ENCODE data around the gene FCRL4.
A peak's percentile ranks its signal among the peaks of the same experiment; 100 is the strongest.

The FCRL4 gene

DNA sequence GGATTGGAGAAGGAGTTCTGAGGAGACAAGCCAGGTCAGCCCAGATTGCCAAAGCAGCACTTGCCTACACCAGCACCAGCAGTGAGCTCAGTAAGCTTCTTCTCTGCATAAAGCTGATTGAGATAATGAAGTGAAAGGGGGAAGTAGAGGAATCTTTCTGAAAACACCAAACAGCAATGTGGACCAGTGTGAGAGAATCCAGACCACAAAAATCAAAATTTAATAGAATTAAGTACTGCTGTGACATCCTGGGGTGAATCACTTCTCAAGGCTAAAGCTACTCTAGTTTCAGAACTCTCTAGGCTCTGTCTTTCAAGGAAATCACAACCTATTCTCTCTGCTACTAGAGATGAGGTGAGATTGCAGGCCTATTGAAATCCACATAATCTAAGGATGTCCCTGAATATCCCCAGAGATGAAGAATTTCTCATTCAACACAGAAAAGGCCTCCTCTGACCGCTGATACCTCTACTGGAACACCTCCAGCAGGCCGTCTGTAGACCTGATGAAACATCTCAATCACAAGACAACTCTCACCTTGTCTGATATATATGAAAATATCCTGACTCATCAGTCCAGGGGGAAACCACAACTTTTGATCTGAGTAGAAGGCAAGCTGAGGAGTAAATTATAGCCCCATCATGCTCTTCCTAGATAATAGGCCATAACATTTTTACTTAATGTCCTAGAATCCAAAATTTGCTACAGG lies at the start of gene FCRL4:
Gene FCRL4, minus strand, starts transcription at position 127 of the 709 bp plus-strand sequence. CDS start 141 bp downstream, outside the sequence.
- no peak for DNase-seq (ENCODE audit: low read depth)

DNA sequence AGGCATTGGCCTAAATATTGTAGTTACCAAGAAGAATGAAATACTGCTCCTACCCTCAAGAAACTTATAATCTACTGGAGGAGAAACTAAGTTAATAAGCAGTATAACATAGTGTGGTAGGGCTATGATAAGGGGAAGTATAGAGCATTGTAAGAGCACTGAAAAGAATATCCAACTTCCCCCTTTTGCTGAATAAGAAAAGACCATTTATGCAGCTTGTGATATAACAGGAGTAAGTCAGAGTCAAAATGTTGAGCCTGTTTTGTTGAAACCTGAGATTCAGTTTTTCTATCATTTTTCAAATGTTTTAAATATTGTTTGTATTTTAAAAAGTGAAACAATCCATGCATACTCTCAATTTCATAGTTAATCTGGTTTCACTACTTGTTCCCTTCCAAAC lies 48.3 kb upstream of the FCRL4 start:
- DNase-seq (ENCODE audit: low read depth) = no peak

DNA sequence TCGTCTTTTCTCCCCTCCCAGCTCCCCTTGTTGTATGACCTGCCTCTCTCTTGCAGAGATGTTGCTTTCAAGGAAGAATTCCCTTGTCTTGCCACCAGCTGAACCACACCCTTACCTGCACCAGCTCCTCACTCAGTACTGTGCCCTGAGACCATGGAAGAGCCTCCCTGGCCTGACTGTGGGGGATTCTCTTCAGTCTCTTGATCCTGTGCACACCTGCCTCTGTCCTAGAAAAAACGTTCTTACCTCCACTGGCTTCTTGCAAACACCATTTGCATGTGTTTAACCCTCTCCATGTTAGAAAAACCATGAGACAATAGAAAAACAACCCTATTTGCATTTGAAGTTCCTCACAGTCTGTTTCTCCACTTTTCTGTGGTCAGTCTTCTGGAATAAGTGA lies 43.3 kb upstream of the FCRL4 start:
- no peak for DNase-seq (ENCODE audit: low read depth)

DNA sequence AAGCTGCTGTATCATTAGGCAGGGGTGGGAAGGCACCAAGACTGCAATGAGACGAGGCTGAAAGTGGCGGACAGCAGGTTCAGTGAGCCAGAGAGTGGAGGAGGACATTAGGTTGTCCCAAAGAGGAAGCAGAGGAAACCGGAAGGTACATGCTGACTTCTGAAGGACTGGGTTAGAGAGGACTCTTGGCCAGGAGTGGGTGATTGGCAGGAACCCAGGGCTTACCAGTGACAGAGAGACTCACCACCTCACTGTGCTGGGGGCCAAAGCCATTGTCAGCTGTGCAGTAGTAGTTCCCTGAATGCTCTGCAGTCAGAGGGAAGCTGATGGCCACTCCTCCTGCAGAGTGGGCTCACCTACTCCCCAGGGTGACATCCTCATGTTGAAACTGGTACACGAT lies 41.9 kb upstream of the FCRL4 start:
- DNase-seq (ENCODE audit: low read depth) = no peak

- DNase-seq (ENCODE audit: low read depth) = no peak
These were observed 30.9 kb upstream of the FCRL4 start for GRCh38 chr1:157628773-157629172.

GRCh38 chr1:157626099-157626498 lies 28.2 kb upstream of the FCRL4 start:
- no peak for DNase-seq (ENCODE audit: low read depth)

- DNase-seq (ENCODE audit: low read depth) = no peak
These were observed 26.6 kb upstream of the FCRL4 start for GRCh38 chr1:157624471-157624870.

DNA sequence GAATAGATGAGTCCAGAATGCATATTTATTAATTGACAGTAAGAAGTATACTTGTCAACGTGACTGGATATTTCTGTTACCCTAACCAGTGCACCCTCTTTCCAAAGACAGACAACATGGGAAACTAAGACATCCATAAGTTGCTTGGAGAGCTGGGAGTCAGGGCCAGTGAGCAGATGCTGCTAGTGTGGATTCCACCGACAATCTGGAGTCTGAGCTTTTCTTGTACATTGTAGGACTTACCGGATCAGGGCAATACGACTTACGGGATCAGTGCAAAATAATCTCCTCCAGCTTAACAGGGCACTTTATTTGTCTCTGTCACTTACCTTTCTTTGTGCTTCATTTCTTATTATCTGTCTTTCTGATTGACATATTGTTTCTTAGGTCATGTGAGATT lies 24.6 kb upstream of the FCRL4 start:
- no peak for DNase-seq (ENCODE audit: low read depth)

DNA sequence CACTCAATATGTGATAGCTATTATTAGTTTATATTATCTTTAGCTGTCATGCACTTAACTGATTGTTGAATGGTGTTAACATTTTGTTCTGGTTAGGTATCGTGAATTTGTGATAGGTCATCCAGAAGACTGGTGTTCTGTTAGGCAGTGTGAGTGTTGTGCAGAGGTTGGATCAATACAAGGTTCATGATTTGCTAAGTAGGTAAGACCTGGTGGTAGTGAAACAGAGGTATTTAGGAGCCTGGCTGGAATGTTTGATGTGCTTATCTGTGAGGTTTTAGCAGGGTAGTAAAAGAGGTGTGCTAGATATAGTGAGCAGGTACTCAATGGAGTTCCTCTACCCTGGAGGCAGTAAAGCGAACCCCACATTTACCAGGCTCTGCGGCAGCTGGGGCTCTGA lies 20.3 kb upstream of the FCRL4 start:
- no peak for DNase-seq (ENCODE audit: low read depth)

- no peak for DNase-seq (ENCODE audit: low read depth)
These were observed 2.4 kb upstream of the FCRL4 start for GRCh38 chr1:157600236-157600635.

DNA sequence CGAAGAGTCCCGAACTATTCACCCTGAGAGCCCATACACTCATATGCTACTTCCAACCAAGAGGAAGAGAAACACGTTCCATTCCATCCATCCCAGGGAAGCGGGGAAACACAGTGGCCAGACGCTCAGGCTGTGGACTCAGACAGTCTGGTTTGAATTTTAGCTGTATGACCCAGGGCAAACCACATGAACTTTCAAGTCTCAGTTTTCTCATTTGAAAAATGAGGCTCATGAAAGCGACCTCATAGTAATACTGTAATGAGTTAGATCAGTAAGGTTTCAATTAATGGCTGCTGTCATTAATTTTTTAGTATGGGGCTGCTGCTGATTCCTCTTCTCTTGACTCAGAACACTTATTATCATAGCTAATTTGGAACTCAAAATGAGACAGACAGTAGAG lies 1.5 kb downstream of the FCRL4 start:
- DNase-seq (ENCODE audit: low read depth) = no peak

DNA sequence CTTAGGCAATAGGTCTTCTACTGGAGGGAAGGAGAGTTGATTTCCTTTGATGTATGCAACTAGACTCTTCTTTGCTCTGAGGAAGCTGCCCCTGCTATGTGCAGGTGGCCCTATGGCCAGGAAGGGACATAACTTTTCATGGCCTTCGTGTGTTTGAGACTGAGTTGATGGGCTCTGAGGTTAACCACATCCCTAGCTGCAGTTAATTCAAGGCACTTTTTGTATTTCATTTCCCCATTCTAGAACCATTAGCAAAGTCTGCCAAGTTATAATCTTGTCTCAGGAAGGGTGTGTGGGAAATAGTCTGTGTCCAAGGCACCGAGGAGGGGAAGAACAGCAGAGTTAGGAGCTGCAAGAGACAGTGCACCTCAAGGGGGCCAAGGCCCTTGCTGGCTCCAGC lies 2.5 kb downstream of the FCRL4 start:
- DNase-seq (ENCODE audit: low read depth) = no peak

GRCh38 chr1:157585984-157586383 lies 11.9 kb downstream of the FCRL4 start:
- no peak for DNase-seq (ENCODE audit: low read depth)

- DNase-seq (ENCODE audit: low read depth) = no peak
These were observed 13.4 kb downstream of the FCRL4 start for GRCh38 chr1:157584503-157584902.

DNA sequence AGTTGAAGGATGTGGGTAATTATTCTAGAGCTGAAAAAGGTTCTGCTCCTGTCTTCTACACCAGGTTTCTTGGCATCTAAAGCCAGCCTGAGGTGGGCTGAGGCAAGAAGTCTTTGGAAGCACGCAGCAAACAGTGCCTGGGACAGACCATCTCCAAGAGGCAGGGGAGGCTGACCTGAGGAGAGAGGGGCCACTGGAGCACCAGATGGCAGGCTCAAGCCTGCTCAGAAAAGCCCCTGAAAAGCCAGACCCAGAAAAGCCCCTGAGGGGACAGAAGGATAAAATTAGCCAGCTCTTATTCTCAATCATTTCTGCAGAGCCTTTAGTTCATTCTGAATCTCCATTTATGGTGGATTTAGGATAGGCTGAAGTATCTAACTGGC lies 17.1 kb downstream of the FCRL4 start:
- no peak for DNase-seq (ENCODE audit: low read depth)

DNA sequence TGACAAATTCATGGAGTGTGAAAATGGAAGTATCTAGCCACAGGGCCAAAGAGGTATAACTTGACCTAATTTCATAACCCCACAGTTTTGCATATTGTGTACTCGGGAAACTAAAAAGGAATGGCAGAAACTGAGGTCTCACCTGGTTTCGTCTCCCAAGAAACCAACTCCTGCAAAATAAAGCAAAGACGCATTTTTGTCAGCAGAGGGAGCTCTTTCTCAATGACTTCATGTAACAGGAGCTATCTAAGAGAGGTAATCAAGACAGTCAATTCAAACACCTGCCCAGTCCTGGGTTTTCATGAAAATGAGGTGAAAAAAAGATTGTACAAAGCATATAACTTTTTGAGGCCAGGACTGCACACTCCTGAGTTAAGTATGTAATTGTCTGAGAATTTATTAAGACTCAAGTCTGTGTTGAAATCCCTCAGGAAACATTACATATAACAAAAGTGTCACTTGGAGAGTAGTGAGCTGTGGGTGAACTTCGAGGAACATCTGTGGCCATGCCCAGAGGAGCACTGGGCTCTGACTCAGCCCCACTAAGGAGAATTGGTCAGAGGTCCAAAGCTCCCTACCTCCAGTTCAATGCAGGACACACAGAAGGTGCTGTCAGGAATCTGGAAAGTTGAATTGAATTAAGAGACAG lies 17.6 kb downstream of the FCRL4 start:
- peak; percentile 21 for DNase-seq (ENCODE audit: low read depth)

GRCh38 chr1:157577420-157577819 lies 20.5 kb downstream of the FCRL4 start:
- no peak for DNase-seq (ENCODE audit: low read depth)

GRCh38 chr1:157575744-157576143 lies 22.1 kb downstream of the FCRL4 start:
- DNase-seq (ENCODE audit: low read depth) = no peak

DNA sequence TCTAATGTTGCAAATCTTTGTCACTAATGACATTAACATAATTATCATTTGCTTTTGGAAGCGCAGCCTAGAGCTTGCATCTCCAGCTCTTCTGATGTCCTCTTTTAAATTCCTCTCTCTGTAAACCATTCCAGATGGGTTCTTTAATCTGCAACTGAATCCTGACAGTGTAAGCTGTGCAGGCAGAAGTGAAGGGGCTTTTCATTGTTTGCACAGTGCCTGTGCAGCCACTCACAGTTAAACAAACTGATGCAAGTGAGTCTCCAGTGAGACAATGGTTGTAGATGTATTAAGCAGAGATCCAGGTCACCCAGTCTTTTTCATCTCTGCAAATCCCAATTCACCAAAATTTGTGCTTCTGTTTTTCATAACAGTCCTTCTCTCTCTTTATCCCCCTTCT lies 23.0 kb downstream of the FCRL4 start:
- DNase-seq (ENCODE audit: low read depth) = no peak

- no peak for DNase-seq (ENCODE audit: low read depth)
These were observed 31.2 kb downstream of the FCRL4 start for GRCh38 chr1:157566484-157567300.

DNA sequence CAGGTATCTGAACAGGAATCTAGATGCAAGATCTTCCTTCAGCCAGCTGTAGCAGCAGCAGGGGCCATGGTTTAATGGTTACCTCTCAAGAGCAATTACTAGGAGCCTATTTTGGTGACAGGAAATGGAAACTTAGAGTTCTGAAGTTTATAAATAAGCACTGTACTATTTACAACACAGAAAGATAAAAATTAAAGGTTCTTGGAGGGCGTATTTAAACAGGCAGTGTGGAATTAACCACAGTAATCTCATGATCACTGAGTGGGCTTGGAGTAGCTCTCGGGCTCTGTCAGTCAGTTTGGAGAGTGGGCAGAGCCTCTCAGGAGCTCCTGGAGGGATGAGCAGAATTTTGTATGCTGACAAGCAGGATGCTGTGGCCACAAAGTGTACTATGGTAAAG lies 35.4 kb downstream of the FCRL4 start:
- no peak for DNase-seq (ENCODE audit: low read depth)

- DNase-seq (ENCODE audit: low read depth) = no peak
These were observed 39.8 kb downstream of the FCRL4 start for GRCh38 chr1:157558119-157558518.
